Endothelial cell of umbilical vein (primary cell): ENCODE results near the gene YY1. TPM values are rescaled to one million over a fixed set of nuclear protein-coding genes. Genes with fewer than 3 reads are reported as not detected.

Source experiments
- BruUV-seq: library from RNA; stranded (reverse); fragments of 400-500 nt; replicated peaks from 2 replicates; lab custom pipeline; 2021; lab: Mats Ljungman, UMichigan
- CTCF ChIA-PET: fragments of 300-600, 350-600 bp; sonication (Branson Sonifier 250); formaldehyde crosslinking; loops from one replicate; lab custom pipeline; 2021; ENCODE audit warnings: antibody characterized with exemption, inconsistent platforms; lab: Charles Lee
- POLR2A ChIA-PET: fragments of 300-600, 350-600 bp; sonication (Branson Sonifier 250); formaldehyde crosslinking; loops from one replicate; lab custom pipeline; 2021; ENCODE audit warnings: antibody characterized with exemption, inconsistent platforms; lab: Charles Lee
- DNase-seq: peaks from one replicate; pipeline ENCODE4 v3.0.0-alpha.2; 2011; ENCODE audit warnings: low read depth, low spot score
- FAIRE-seq: peaks from 2 replicates; lab custom pipeline; 2011; peaks lifted over from hg19 to GRCh38; lab: Jason Lieb, UNC
- H2AFZ ChIP-seq: 2 replicates; pipeline ENCODE4 v1.6.0; 2012; ENCODE audit warnings: low read depth, low read length, control low read depth, inconsistent platforms
- H3K27ac ChIP-seq: 2 replicates; pipeline ENCODE4 v1.5.1; 2011; ENCODE audit warnings: low read depth, mild to moderate bottlenecking, control low read depth, low read length, moderate library complexity; ENCODE audit not compliant: insufficient read depth
- H3K27me3 ChIP-seq, 2 experiments: 2 replicates each; pipeline versions ENCODE4 v1.6.0 to v1.6.1; 2011; ENCODE audit warnings: low read length in 2 of 2, mixed read lengths in 1 of 2; ENCODE audit not compliant: control insufficient read depth in 2 of 2, insufficient read depth in 2 of 2
- H3K36me3 ChIP-seq, 2 experiments: 2 replicates in 1 of 2; 3 replicates in 1 of 2; pipeline ENCODE4 v1.5.1; 2011; ENCODE audit warnings: low read length in 2 of 2, mild to moderate bottlenecking in 1 of 2, moderate library complexity in 1 of 2; ENCODE audit not compliant: control insufficient read depth in 2 of 2, insufficient read depth in 2 of 2; ENCODE audit errors: extremely low read depth in 1 of 2
- H3K4me1 ChIP-seq: 3 replicates; pipeline ENCODE4 v1.5.1; 2011; ENCODE audit warnings: mild to moderate bottlenecking, low read length; ENCODE audit not compliant: control insufficient read depth, insufficient read depth; ENCODE audit errors: extremely low read depth
- H3K4me2 ChIP-seq: 2 replicates; pipeline ENCODE4 v1.6.1; 2011; ENCODE audit warnings: low read length, control low read depth, mixed read lengths; ENCODE audit not compliant: insufficient read depth
- H3K4me3 ChIP-seq, 3 experiments: fragments of 200-600 bp in 1 of 3; sonication (generic), shearing (Covaris generic) in 1 of 3; replicated peaks in 1 of 3; 2 replicates each; pipeline ENCODE4 v1.5.1; 2011 to 2016; ENCODE audit warnings: control low read depth in 3 of 3, low read length in 3 of 3, mild to moderate bottlenecking in 2 of 3, inconsistent platforms in 1 of 3, low read depth in 1 of 3, moderate library complexity in 1 of 3; ENCODE audit not compliant: insufficient read depth in 1 of 3
- H3K79me2 ChIP-seq: 2 replicates; pipeline ENCODE4 v1.6.0; 2012; ENCODE audit warnings: low read length, inconsistent platforms; ENCODE audit not compliant: control insufficient read depth, insufficient read depth
- H3K9ac ChIP-seq: replicated peaks from 2 replicates; pipeline ENCODE3; 2011; ENCODE audit warnings: low read length, control low read depth; ENCODE audit not compliant: insufficient read depth; ENCODE audit errors: extremely low read depth
- H3K9me1 ChIP-seq: replicated peaks from 3 replicates; pipeline ENCODE4 v1.6.0; 2011; ENCODE audit warnings: mild to moderate bottlenecking, low read length; ENCODE audit not compliant: control insufficient read depth, insufficient read depth; ENCODE audit errors: extremely low read depth
- H3K9me3 ChIP-seq: replicated peaks from 2 replicates; pipeline ENCODE4 v1.5.1; 2012; ENCODE audit warnings: low read length, inconsistent platforms; ENCODE audit not compliant: control insufficient read depth, insufficient read depth
- H4K20me1 ChIP-seq: replicated peaks from 2 replicates; pipeline ENCODE3; 2011; ENCODE audit warnings: mild to moderate bottlenecking, low read length; ENCODE audit not compliant: control insufficient read depth, insufficient read depth; ENCODE audit errors: extremely low read depth
- CTCF ChIP-seq, 2 donors: IDR thresholded peaks; 1 replicate in 1 of 2; 2 replicates in 1 of 2; pipeline ENCODE4 v1.5.1; 2011; ENCODE audit warnings: low read length in 2 of 2, mild to moderate bottlenecking in 2 of 2, moderate library complexity in 2 of 2, control low read depth in 1 of 2, inconsistent platforms in 1 of 2, low read depth in 1 of 2; ENCODE audit not compliant: insufficient read depth in 1 of 2; ENCODE audit errors: extremely low read depth in 1 of 2
- EZH2 ChIP-seq: IDR thresholded peaks from 2 replicates; pipeline ENCODE4 v1.6.1; 2012; ENCODE audit warnings: borderline replicate concordance, low read depth, mild to moderate bottlenecking, moderate library complexity, low read length, inconsistent platforms; ENCODE audit not compliant: severe bottlenecking
- FOS ChIP-seq: IDR thresholded peaks from 2 replicates; pipeline ENCODE4 v1.6.1; 2011; ENCODE audit warnings: mild to moderate bottlenecking, low read length, moderate library complexity, borderline replicate concordance; ENCODE audit not compliant: insufficient read depth
- GATA2 ChIP-seq: IDR thresholded peaks from 2 replicates; pipeline ENCODE4 v1.7.0; 2011; ENCODE audit warnings: low read depth, mild to moderate bottlenecking, moderate library complexity, mixed read lengths, low read length; ENCODE audit not compliant: insufficient read length, insufficient read depth
- JUN ChIP-seq: IDR thresholded peaks from 2 replicates; pipeline ENCODE4 v1.6.1; 2011; ENCODE audit warnings: borderline replicate concordance, low read depth; ENCODE audit not compliant: insufficient read length, insufficient read depth
- MAX ChIP-seq: IDR thresholded peaks from 2 replicates; pipeline ENCODE4 v1.6.1; 2011; ENCODE audit not compliant: insufficient read depth, insufficient read length
- MYC ChIP-seq: IDR thresholded peaks from one replicate; pipeline ENCODE4 v1.6.1; 2011; ENCODE audit warnings: mild to moderate bottlenecking, low read depth, low read length
- POLR2A ChIP-seq: IDR thresholded peaks from 2 replicates; pipeline ENCODE4 v1.6.1; 2012; ENCODE audit warnings: low read depth, mild to moderate bottlenecking, control low read depth, low read length
- POLR2AphosphoS5 ChIP-seq: IDR thresholded peaks from 2 replicates; pipeline ENCODE4 v1.6.1; 2012; ENCODE audit warnings: low read depth, mild to moderate bottlenecking, control low read depth, low read length, moderate library complexity; ENCODE audit not compliant: insufficient read depth
- dilution Hi-C: fragments of 300-500 bp; cut with MboI; formaldehyde crosslinking; loops from one replicate; pipeline ENCODE4 v1.15.0; 2019; ENCODE audit warnings: low sequenced_read_pairs; ENCODE audit not compliant: extremely low pct_ligation_motif_present
- intact Hi-C: fragments of 100-400 bp; cut with micrococcal nuclease; formaldehyde crosslinking; loops from one replicate; pipeline ENCODE4 v1.10.0; 2022
- polyA plus RNA-seq, 4 experiments: library from polyadenylated mRNA; depleted of rRNA in 3 of 4; stranded (reverse) in 3 of 4; unstranded in 1 of 4; fragments of >200 nt; gene quantifications; 2 replicates each; pipeline versions ENCODE4 v1.2.1 to v1.2.3, GENCODE V29; 2011 to 2012; ENCODE audit warnings: missing spikeins in 1 of 4
- total RNA-seq: library from RNA; stranded (reverse); gene quantifications from 2 replicates; pipeline ENCODE4 v1.2.3, GENCODE V29; 2021

YY1 gene
- total and polyA plus RNA-seq, 2 donors (not counting 3 experiments of a cell fraction or from before 2014, with no cell fraction given), result 23.5 to 78.6 TPM

DNA sequence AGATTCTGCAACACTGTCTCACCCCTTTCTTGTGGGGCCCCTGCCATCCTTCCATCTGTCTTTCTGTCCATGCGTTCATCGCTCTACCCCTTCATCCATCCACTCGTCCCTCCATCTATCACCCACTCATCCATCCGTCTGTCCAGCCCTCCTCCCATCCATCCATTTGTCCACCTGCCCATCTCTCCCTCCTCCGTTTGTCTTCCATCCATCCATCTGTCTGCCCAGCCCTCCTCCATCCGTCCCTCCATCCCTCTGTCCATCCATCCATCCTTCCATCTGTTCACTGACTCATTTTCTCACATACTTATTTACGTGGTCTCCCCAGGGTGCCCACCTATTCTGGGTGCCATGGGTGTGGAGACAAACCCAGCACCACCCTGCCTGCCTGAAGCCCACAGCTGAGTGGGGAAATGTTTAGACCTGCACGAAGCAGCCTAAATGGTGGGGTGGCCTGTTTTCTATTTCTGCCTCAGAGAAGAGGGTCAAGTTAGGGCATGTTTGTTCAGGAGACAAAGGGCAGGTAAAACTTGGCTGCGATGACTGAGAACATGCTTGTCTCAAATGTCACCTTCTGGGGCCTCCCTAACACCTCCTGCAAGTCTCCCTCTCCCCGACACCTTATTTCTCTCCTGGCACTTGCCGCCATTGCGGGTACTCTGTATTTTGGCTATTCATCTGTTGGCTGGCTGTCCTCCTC, 81.4 kb downstream of the YY1 start:
- DNase-seq (no peak), FAIRE-seq (no peak)
- Histone ChIP-seq H3K4me3 (no peak overlapping the region), H3K9me1 (no peaks in the 10 kb centered on the region), H3K79me2 (no peaks in the 10 kb centered on the region), H2AFZ (no peak overlapping the region), H3K4me1 (no peaks in the 10 kb centered on the region), H4K20me1 (no peaks in the 10 kb centered on the region), H3K36me3 (no peaks in the 10 kb centered on the region), H3K9me3 (no peaks in the 10 kb centered on the region), H3K27ac (no peak overlapping the region), H3K9ac (no peak overlapping the region), H3K27me3 (no peaks in the 10 kb centered on the region), H3K4me2 (no peak overlapping the region)
- intact Hi-C loops, result no loop called here
- dilution Hi-C loops, result no loop called here
- no peak for TF ChIP-seq FOS
- no peak for TF ChIP-seq POLR2A
- TF ChIP-seq CTCF (IDR thresholded peaks at IDR 0.05; ENCODE audit: extremely low read depth in 1 of 2, insufficient read depth in 1 of 2, low read depth in 1 of 2, low read length in 2 of 2), result no peak
- TF ChIP-seq POLR2AphosphoS5, result no peak
- TF ChIP-seq JUN, result no peak
- no peak for TF ChIP-seq EZH2
- no peak for TF ChIP-seq MAX
- TF ChIP-seq MYC, result no peak
- TF ChIP-seq GATA2, result no peak
- ChIA-PET POLR2A (no interaction called here), CTCF (interaction anchor here (1.3 kb wide), 1 partner anchor 212 kb away, joined by 3 read pairs; no protein-coding TSS in a partner anchor)
- BruUV-seq, result no TSS peak
